DMS53 (cell line): ENCODE measurements around the gene MEX3A.
"Not testable (repeated sequence)": the region's sequence is repeated elsewhere in the genome, so short reads cannot be mapped to it uniquely, and the experiment has no call there.

Experiments
- DNase-seq: peaks from one replicate; lab custom pipeline; 2025; lab: John Stamatoyannopoulos, UW

Gene MEX3A, protein sequence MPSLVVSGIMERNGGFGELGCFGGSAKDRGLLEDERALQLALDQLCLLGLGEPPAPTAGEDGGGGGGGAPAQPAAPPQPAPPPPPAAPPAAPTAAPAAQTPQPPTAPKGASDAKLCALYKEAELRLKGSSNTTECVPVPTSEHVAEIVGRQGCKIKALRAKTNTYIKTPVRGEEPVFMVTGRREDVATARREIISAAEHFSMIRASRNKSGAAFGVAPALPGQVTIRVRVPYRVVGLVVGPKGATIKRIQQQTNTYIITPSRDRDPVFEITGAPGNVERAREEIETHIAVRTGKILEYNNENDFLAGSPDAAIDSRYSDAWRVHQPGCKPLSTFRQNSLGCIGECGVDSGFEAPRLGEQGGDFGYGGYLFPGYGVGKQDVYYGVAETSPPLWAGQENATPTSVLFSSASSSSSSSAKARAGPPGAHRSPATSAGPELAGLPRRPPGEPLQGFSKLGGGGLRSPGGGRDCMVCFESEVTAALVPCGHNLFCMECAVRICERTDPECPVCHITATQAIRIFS

DNA sequence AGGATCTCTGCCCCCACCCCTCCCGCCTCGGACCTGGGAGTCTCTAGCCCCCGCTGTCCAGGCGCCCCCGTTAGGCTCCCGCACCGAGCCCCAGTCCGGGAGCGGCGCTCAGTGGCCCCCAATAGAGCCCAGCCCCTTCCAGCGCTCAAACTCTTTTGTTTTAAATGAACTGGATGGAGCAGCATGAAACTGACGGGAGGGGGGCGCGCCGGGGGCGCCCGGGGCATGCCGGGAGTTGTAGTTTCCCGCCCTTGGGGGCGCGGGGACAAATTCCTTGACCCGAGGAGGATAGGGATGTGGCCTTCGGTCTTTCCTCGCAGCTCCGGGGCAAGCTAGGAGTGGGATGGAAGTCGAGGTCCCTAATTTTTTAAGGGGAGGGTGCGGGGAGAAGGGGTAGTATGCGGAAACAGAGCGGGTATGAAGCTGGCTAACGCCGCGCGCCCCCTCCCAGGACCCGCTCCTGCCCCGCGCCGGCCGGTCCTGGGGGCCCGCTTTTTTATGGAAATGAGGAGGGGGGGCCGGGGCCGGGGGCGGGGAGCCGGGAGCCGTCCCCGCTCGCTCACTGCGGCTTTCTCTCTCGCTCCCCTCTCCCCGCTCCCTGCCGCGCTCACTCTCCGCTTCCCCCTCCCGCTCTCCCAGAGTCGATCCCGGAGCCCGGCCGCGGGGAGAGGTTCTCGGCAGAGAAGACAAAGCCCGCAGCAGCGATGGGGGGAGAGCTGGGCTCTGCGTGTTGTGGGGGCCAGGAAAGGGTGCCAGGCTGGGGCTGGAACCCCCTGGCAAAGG, at the start of gene MEX3A:
MEX3A (minus strand) TSS at position 157 of the 783 bp plus-strand sequence. CDS start 467 bp downstream, outside the sequence.
- DNase-seq: peak; percentile 85

DNA sequence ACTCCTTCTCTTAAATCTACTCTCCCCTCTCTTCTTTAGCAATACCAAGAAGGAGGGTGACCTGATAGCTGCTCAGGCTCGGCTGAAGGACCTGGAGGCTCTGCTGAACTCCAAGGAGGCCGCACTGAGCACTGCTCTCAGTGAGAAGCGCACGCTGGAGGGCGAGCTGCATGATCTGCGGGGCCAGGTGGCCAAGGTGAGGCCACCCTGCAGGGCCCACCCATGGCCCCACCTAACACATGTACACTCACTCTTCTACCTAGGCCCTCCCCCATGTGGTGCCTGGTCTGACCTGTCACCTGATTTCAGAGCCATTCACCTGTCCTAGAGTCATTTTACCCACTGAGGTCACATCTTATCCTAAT, 48.3 kb upstream of the MEX3A start:
- no peak for DNase-seq

DNA sequence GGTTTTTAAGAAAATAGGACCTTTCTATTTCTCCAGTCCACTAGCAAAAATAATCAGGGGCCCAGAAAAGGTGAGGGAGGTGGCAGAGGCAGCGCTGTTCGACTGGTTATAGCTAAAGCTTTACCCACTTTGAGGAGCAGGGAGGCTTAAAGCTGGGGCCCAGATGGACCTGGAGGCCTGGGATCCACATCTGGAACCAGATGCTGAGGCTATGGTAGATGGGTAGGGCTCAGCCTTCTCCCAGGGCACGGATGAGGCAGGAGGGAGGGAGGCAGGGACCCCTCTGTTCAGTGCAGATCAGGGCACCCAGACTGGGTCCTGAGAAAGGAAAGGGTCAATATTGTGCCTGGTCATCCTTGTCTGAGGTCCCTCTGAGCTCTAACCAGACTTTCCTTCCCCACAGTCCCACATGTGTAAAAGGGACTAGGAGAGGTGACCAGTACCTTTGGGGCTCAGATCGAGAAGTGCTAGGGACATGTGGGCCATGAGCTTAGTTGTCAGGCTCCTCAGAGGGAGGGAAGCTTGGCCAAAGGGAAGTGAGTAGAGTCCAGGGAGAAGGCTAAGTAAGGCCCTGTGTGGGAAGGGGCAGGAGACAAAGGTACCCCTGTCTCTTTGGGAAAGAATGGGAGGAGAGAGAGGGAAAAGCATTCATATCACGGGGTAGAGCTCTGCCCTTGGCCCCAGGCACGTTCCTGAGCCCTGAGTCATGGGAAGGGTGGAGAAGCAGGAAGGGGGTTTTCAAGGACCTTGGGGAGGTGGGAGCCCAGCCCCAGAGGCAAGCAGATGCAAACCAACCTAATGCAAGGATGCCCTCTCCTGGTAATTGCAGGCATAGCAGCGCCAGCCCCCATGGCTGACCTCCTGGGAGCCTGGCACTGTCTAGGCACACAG, 47.7 kb upstream of the MEX3A start:
- DNase-seq: peak; percentile 92

DNA sequence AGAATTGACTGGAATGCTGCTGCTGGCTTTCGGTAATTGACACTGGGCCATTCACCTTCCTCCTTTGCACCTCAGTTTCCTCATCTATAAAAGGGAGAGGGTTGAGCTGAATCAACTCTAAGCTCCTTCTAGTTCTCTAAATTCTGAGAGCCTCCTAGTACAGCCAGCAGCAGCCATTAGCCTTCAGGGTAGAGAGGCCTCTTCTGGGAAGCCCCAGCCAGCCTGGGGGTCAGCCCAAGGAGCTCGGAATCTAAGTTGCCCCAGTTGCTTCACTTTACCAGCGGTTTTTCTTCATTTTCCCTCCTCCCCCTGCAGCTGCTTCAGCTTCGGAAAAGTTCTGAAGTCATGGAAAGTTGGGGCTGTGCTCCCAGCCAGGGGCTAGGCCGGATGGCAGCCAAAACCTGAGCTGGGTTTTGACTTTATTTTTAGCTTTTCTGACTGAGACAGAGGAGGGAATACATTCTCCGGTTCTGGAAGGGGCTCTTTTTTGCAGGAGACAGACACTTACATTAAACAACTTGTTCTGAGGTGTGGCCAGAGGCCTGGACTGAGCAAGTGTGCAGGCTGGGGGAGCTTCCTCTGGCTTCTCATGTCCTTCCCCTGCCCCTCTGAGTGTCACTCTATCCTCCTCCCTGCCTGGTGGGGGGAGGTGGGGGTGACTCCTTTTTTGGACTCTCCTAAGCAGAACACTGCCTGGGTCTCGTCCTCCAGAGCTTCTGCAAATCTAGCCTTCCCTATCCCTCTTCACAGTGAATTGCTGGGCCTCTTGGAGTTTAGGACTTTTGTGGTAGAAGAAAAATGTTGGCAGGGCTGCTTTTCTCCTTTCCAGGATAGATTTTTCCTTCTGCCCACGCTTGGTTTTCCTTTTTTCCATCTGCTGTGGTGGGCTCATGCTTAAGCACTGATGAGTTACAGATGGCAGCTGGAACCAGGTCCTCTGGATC, 46.7 kb upstream of the MEX3A start:
- DNase-seq: no peak

DNA sequence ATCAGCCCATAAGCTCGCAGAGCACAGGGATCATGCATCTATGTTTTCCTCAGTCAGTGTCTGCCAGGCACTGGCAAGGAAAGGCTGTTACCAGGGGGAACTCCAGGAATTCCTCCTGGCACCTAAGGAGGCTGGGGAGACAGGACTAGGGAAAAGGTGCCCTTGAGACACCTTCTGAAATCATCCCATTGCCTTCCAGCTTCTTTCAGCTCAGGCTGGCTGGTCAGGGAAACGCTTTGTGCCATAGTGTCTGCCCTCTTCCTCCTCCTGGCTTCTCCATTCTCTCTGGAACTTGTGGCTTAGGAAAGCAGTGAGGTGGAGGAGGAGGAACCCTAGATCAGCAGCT, 46.0 kb upstream of the MEX3A start:
- DNase-seq: no peak

DNA sequence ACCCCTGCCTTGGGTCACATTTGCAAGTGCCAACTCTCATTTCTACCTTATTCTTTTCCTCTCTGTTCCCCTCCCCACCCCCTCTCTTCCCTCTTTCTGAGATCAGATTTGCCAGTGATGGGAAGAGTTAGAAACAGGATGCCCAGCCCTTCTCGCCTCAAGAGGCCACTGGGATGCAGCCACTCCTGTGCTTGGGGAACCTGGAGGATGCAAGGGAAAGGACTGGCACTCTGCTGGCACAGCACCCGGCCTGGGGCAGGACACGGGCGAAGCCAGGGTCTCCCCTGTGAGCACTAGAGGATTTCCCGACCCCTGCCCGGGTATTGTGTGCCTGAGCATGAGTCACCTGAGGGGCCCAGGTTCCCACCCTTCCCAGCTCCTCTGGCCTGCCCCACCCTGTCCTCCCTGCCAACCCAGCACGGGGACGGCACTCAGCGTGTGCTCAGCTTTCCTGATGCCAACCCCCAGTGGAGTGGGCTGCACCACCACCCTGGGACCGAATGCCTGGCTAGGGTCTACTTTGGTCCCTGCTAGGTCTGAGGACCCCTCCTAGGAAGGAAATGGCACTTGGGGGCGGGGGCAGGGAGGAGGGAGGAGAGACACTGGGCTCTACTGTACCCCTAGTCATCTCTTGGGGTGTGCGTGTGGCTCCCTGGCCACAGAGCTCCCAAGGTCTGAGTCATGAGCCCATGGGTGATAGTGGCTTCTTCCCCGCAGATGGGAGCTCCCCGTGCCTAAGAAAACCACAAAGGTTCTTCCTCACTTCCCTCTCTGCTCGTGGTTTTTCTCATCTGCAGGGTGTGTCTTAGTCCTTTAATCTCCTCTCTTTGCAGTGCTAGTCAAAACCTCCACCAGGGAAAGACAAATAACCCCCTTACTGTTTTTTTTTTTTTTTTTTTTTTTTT, 44.6 kb upstream of the MEX3A start:
- DNase-seq: no peak

DNA sequence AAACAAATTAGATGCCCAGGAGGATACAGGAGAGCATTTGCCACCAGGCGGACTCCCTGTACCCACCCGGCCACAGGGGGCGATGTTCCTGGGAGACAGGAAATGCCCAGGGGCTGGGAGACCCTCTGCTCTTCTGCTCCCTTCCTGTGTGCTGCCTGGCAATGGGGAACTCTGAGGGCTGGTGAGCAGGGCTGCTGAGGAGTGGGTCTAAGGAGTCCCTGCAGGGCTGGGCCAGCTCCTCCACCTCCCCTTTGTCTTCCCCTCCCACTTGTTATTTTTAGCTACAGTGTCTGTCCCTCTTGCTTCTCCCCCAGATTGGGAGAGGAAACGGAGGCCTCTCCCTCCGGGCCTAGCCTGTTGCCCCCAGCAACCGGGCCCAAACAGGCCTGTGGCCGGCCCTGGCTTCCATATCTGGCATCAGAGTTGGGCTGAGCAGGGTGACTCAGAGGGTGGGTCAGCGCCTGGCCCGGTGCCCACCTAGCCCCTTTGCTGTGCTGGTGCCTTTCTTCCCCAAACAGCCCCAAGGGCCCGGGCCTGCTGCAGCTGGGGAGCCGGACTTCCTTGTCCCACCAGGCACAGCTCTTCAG, 43.9 kb upstream of the MEX3A start:
- peak; percentile 56 for DNase-seq

DNA sequence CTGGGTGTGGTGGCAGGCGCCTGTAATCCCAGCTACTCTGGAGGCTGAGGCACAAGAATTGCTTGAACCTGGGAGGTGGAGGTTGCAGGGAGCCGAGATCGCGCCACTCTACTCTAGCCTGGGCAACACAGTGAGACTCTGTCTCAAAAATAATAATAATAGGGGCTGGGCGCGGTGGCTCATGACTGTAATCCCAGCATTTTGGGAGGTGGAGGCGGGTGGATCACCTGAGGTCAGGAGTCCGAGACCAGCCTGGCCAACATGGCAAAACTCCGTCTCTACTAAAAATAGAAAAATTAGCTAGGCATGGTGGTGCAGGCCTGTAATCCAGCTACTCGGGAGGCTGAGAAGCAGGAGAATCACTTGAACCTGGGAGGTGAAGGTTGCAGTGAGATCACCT, 43.3 kb upstream of the MEX3A start:
- not testable (repeated sequence) for DNase-seq

DNA sequence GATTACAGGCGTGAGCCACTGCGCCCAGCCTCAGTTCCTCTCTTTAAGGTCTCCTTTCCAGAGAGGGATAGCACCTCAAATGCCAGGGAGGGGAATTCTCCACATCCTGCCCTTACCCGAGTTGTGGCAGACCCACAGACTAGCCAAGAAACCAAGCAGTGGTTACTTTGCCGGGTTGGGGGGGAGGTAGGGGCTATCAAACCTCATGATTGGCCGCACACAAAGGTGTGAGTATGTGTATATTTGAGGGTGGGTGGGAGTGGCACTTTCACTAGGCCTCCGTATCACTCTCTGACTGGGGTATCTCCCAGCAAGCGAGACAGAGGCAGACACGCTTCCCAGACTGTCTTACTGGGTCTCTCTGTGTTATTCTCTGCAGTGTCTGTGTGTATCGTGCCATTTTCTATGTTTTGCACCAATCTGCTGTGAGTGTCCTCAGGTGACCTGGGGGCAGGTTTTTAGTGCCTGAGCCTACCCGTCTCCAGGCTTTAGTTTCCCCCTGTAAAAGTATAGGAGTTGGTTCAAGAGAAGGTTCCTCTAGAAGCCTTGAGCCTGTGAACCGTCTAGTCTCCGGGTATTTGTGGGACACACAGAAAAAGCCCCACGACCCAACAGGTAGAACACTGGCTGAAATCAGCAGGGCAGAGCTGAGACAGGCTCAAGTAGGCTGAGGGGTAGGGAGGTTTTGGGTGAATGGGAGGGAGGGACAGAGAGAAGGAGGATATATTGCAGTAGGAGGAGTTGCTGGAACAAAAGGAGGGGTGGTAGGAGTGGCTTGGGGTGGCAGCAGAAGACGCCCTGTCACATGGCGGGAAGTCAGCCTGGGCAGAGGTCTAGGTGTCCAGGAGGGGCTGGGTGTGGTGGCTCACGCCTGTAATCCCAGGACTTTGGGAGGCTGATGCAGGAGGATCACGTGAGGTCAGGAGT, 42.6 kb upstream of the MEX3A start:
- no peak for DNase-seq

DNA sequence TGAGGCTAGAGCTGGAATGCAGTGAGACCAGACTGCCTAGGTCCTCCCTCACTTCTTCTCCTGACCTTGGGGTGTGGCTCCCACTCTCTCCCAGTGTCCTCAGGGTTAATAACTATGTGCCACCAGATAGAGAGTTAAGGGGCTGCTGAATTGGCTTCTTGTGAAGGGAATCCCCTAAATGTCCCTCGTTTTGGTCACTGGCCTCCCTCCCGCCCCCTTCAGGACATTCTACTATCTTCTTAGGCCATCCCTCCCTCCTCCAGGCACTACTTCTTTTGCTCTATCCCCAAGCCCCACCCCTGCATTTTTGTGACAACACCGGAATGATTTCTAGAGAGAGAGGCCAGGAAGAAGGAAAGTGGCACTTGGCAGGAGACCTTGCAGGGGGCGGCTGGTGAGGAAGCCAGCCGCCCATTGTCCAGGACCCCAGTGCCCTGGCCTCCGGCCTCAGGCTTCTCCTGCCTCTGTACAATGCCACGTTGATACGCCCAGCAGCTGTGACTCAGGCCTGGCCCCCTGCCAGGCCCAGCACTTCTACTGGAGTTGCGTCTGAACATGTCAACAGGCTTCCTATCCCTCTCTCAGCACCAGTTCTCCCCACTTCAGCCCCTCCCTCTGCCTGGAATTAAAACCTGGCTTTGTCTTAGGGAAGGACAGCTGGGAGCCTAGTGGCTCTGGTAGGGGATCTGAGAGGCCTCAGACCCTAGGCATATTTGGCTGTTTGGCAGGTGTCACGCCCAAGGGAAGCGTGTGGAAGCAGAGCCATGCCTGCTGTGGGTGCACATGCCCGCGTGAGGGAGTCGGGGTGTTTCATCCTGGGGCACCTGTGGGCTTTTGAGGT, 41.3 kb upstream of the MEX3A start:
- peak; percentile 97 for DNase-seq

DNA sequence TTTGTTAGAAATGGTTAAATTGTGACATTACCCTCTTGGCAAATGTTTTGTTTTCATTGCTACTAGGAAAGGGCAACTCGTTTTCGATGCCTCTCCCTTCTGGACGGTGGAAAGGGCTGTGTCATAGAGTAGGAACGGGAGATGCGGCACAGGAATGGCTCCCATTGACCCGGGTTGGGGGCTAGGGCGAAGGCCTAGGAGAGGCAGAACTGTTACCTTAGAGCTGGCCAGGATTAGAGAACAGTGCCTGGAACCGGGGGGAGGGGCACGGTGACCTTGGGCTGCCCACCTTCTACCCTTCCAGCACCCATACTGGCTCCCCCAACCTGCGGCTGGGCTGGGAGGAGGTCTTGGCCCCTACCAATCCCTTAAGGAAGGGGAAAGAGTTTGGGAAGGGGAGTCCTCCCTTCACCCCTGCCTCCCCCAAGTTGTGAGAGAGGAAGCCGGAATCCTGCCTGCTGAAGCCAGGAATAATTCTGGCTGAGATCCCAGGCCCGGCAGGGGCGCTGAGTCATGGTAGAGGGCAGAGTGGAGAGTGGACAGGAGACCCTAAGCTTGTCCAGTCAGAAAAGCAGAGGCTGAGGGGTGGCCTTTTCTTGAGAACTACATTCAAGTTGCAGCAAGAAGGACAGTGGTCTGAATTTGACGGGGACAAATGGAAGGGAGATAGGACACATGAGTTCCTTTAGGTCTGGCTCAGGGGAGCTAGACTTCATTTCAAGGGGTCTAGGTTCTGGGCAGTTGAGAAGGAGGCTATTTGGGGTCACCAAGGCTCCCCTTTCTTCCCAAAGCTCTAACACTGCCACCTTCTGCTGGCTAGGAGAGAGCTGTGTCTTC, 40.5 kb upstream of the MEX3A start:
- peak; percentile 65 for DNase-seq

DNA sequence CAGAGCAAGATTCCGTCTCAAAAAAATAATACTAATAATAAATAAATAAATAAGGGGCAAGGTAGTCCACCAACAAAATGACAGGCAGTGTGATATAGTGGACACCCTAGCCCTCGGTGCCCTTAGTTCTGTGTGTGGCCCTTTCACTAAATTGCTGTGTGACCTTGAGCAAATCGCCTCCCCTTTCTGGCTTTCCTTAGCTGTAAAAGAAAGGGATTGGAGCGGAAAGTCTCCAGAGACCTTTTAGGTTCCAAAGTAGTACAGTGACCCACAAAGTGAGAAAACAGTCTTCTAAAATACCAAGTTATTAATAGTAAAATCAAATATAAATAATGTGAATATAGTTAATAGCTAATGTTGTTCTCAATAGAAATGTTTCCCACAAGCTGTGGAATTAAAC, 39.8 kb upstream of the MEX3A start:
- DNase-seq: no peak

DNA sequence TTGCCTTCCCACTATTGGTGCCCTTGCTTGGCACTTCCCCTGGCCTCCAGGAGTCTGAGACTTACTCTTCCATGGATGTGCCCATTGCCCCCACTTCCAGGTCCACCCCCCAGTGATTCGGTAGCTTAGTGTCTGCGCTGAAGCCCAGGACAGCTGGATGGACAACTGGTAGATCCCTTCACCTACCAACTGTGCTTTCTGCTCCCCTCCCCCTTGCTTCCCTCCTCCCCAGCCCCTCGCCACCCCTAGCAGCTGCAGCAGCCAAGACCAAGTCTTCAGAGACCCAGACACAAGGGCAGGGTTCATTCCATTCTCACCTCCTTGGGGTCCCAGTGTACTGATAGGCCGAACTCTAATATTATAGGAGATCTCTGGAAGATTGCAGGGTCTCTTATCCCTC, 39.2 kb upstream of the MEX3A start:
- no peak for DNase-seq

DNA sequence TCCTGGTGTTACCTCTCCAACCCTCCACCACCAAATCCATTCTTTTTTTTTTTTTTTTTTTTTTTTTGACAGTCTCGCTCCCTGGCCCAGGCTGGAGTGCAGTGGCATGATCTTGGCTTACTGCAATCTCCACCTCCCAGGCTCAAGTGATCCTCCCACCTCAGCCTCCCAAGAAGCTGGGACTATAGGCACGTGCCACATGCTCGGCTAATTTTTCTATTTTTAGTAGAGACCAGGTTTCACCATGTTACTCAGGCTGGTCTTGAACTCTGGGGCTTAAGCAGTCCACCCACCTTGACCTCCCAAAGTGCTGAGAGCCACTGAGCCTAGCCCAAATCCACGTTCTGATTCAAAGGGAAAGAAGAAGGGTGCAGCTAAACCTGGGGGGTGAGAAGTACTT, 38.7 kb upstream of the MEX3A start:
- DNase-seq: not testable (repeated sequence)

DNA sequence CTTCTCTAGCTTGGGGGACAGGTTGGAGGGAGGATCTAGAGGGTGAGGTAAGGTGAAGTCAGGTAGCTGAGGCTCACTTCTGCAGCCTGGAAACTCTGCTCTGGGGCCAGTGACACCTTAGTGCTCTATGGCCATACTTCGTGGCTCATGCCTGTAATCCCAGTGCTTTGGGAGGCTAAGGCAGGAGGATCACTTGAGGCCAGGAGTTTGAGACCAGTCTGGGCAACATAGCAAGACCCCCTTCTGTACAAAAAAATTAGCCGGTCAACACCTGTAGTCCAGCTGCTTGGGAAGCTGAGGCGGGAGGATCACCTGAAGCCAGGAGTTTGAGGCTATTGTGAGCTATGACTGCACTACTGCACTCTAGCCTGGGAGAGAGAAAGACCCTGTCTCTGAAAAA, 38.1 kb upstream of the MEX3A start:
- DNase-seq: no peak

DNA sequence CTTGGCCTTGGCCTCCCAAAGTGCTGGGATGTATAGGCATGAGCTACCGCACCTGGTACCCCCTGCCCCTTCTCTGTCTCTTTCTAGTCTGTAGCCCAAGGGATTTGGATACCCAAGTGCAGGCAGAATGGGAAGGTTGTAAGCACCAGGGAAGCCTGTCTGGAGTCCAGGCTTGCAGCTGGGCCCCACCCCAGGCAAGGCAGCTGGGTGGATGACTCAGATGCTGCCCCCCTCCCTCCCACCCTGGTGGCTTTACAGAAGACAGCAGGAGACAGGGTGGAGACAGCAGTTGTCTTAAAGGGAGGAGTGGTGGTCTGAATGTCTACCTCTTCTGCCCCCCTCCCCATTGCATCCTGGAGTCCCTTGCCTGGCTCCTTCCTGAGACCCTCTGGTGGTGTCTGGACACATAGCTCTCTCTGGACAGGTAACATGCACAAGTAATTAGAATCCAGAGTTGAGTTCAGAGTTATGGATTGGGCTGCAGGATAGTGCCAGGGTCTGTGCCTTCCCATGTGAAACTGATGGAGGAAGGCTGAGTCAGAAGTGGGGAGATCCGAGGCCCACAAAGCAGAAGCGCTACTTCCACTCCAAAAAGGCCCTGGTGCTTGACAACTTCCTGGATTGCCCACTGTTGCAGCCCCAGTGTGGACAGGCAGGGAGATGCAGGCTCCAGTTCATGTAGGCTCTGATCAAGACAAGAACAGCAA, 37.4 kb upstream of the MEX3A start:
- DNase-seq: peak; percentile 53
